Large intestine (tissue), 3 donors: ENCODE data around the gene RNF123. TPM values are rescaled to one million over a fixed set of nuclear protein-coding genes. Genes with fewer than 3 reads are reported as not detected.

Experiments used
- DNase-seq, 2 donors: peaks; one replicate each; pipeline versions ENCODE4 v3.0.0 to v3.0.0-alpha.2; 2013
- H3K27ac ChIP-seq: one replicate; pipeline ENCODE4 v1.5.1; 2013; ENCODE audit warnings: low read length
- H3K27me3 ChIP-seq: 2 replicates; pipeline ENCODE4 v1.6.1; 2013; ENCODE audit warnings: low read length; ENCODE audit not compliant: control insufficient read depth, insufficient read depth
- H3K36me3 ChIP-seq: 2 replicates; pipeline ENCODE4 v1.6.1; 2013; ENCODE audit warnings: low read length; ENCODE audit not compliant: control insufficient read depth, insufficient read depth
- H3K4me1 ChIP-seq: one replicate; pipeline ENCODE4 v1.6.1; 2013; ENCODE audit warnings: low read length; ENCODE audit not compliant: control insufficient read depth, insufficient read depth
- H3K4me3 ChIP-seq: one replicate; pipeline ENCODE4 v1.5.1; 2013; ENCODE audit warnings: low read length
- H3K9me3 ChIP-seq: one replicate; pipeline ENCODE4 v1.6.1; 2013; ENCODE audit warnings: mild to moderate bottlenecking, low read depth, low read length, moderate library complexity; ENCODE audit not compliant: control insufficient read depth
- WGBS: methylation state at CpG from one replicate; pipeline ENCODE4 v1.1.5; 2013; ENCODE audit warnings: low lambda C conversion rate; ENCODE audit not compliant: insufficient coverage; 5-methylcytosine and 5-hydroxymethylcytosine counted together
- polyA plus RNA-seq: library from polyadenylated mRNA; unstranded; fragments of 120-200 nt; gene quantifications from one replicate; pipeline ENCODE4 v1.2.1, GENCODE V29; 2013

RNF123 gene
- polyA plus RNA-seq, 1 donor = 35.6 TPM

DNA sequence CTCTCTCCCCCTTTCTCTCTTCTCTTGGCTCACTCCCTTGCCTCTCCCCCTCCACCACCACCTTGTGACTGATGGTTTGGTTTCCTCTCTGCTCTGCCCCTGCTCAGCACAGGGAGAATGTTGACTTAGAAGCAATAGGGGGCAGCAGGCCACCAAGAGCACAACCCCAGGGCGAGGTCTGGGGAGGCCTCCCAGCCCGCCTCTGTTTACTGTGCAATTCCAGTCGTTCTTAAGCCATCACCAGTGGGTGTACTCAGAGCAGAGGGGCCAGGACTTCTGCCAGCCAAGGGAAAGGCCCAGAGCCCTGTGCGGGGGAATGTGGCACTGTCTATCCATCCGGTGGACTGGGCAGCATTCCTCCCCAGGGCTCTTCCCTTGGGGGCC, 21.0 kb upstream of the RNF123 start:
- H3K36me3 ChIP-seq = no peaks in the 10 kb centered on the region
- no peaks in the 10 kb centered on the region for H3K27me3 ChIP-seq
- no peak overlapping the region for H3K27ac ChIP-seq
- peaks cover 2% of the 10 kb centered on the region for H3K9me3 ChIP-seq
- H3K4me3 ChIP-seq = no peak overlapping the region
- peak in 1 of 2 donors; percentile 34 for DNase-seq
- WGBS = no CpG with 5 or more reads among the region's 5 CpGs
- H3K4me1 ChIP-seq = peaks cover 17% of the 10 kb centered on the region

DNA sequence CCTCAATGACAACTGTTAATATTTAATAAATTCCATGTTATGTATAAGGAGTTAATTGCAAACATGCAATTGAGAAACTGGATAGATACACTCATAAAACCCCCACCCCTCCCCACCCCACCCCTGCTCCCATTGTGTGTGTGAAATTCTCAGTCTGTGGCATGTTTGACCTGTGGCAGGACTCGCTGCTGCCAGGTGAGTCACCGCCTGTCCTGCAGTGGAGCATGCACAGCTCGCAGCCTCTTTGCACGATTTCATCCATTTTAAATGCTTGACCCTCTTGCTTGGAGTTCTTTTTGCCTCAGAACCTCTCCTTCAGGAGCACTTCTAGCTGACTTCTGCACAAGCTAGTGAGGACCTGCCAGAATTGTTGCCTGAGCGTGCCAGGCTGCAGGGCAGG, 20.5 kb upstream of the RNF123 start:
- DNase-seq = no peak
- no CpG with 5 or more reads among the region's 5 CpGs for WGBS
- Histone ChIP-seq H3K36me3 (no peaks in the 10 kb centered on the region), H3K4me3 (no peak overlapping the region), H3K27me3 (no peaks in the 10 kb centered on the region), H3K27ac (no peak overlapping the region), H3K9me3 (peaks cover 5% of the 10 kb centered on the region), H3K4me1 (peaks cover 18% of the 10 kb centered on the region)

DNA sequence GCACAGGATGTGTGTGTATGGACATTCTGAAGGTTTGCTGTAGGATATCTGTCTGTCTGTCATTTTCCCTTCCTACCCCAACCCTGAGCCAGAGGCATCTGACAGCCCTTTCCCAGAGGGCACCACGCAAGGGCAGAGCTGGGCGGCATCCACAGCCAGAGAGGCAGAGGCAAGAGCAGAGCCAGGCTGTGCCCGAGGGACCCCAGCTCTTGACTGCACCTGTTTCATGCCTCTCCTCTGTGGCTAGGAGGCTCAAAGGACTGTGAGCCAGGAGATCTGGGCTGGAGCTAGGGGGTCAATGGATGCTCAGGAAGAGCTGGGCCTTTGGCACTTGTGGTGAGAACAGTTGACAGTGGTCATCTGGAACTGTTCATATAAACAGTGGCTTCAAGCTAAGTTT, 20.0 kb upstream of the RNF123 start:
- H3K4me1 ChIP-seq = peaks cover 18% of the 10 kb centered on the region
- H3K9me3 ChIP-seq = peaks cover 5% of the 10 kb centered on the region
- no peak overlapping the region for H3K27ac ChIP-seq
- no peak for DNase-seq
- no CpG with 5 or more reads among the region's 3 CpGs for WGBS
- H3K4me3 ChIP-seq = no peak overlapping the region
- H3K27me3 ChIP-seq = no peaks in the 10 kb centered on the region
- H3K36me3 ChIP-seq = no peaks in the 10 kb centered on the region

DNA sequence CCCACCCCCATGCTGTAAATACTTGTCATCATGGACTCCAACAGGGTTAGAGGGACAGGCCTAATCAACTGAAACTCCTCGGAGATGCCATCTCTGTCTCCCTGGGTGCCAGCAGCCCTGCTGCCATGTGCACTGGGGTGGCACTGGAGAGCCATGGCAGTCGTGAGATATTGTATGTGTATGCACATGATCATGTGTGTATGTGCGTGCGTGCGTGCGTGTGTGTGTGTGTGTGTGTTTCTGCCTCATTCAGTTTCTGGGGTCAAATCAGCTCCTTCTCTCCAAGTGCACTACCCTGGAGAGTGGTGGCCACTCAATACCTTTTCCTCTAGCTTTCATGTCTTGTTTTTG, 18.4 kb upstream of the RNF123 start:
- H3K27me3 ChIP-seq = no peaks in the 10 kb centered on the region
- H3K4me1 ChIP-seq = peaks cover 30% of the 10 kb centered on the region
- H3K27ac ChIP-seq = no peak overlapping the region
- H3K36me3 ChIP-seq = peaks cover 6% of the 10 kb centered on the region
- no CpG with 5 or more reads among the region's 6 CpGs for WGBS
- peaks cover 5% of the 10 kb centered on the region for H3K9me3 ChIP-seq
- no peak for DNase-seq
- no peak overlapping the region for H3K4me3 ChIP-seq

DNA sequence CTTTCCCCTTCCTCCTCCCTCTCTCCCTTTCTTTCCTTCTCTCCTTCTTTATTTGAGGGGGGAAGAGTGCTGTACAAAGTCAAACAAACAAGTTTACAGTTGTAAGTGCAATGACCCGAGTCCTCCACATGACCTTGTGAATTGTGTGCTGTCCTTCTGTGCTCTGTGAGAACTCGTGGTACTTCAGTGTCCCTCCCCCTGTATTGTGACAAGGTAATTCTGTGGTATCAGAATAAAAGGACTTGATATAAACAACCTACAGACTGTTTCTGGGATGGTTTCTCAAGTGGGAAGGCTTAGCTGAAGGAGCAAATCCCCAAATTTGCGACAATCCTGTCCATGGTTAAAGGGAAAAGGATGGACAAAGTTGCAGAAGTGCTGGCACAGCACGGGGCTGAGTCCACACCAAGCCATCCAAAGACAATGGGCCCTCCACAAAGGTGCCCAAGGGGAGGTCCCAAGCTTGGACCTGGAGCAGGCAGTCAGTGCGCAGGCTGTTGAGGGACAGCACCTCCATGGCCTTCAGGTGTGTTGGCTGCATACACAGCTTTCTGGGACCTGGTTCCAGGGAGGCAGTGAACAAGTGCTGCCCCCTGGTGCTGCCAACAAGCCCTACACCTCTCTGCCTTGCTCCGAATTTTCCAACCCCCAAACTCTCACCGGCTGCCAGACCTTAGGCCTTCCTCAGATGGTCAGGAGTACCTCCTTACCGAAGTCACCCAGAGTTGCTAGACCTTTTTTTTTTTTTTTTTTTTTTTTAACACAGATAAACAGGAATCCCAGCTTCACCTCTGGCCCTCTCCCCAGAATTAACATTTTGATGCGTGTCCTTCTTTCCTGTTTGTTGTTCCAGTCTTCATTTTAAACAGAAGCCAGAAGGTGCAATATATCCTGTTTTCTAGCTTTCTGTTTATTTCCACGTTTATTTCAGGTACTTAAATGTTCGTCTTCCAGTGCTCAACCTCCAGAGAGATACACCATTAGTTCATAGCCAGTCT, 17.8 kb upstream of the RNF123 start:
- WGBS = 16% methylated on average over 4 of the region's 11 CpGs
- DNase-seq = peak; percentile 63 to 64
- H3K9me3 ChIP-seq = peaks cover 5% of the 10 kb centered on the region
- H3K4me3 ChIP-seq = no peak overlapping the region
- peaks cover 32% of the 10 kb centered on the region for H3K4me1 ChIP-seq
- peaks cover 12% of the 10 kb centered on the region for H3K36me3 ChIP-seq
- H3K27ac ChIP-seq = no peak overlapping the region
- no peaks in the 10 kb centered on the region for H3K27me3 ChIP-seq

DNA sequence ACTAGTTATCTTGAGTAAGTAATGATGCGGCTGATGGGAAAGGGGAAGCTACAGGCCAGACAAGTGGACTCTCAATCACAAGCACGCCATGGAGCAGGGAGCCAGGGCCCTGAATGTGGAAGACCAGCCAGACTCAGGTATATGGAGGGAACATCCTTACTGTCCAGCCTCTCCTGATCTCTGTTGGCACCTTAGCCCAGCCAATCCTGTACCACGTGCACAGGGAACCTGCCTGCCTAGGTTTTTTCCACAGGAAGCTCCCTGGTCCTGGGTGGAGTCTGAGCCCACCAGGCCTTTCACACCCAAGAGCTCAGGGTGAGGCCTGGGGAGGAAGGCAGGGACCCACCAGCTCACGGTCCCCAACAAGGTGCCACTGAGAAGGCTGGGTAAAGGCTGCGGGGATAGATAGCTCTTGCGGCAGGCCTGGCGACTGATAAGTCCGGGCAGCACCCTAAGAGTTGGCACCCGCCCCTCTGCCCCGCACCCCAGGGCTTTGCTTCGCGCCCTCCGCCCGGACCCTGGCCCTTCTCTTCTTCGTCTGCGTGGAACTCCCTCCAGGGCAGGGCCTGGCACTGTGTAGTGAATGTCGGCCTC, 16.1 kb upstream of the RNF123 start:
- peak overlapping the region; percentile 79 for H3K4me3 ChIP-seq
- H3K4me1 ChIP-seq = peaks cover 24% of the 10 kb centered on the region
- DNase-seq = peak in 1 of 2 donors; percentile 28
- peaks cover 5% of the 10 kb centered on the region for H3K9me3 ChIP-seq
- H3K36me3 ChIP-seq = peaks cover 29% of the 10 kb centered on the region
- H3K27me3 ChIP-seq = no peaks in the 10 kb centered on the region
- H3K27ac ChIP-seq = peak overlapping the region; percentile 85
- no CpG with 5 or more reads among the region's 17 CpGs for WGBS

DNA sequence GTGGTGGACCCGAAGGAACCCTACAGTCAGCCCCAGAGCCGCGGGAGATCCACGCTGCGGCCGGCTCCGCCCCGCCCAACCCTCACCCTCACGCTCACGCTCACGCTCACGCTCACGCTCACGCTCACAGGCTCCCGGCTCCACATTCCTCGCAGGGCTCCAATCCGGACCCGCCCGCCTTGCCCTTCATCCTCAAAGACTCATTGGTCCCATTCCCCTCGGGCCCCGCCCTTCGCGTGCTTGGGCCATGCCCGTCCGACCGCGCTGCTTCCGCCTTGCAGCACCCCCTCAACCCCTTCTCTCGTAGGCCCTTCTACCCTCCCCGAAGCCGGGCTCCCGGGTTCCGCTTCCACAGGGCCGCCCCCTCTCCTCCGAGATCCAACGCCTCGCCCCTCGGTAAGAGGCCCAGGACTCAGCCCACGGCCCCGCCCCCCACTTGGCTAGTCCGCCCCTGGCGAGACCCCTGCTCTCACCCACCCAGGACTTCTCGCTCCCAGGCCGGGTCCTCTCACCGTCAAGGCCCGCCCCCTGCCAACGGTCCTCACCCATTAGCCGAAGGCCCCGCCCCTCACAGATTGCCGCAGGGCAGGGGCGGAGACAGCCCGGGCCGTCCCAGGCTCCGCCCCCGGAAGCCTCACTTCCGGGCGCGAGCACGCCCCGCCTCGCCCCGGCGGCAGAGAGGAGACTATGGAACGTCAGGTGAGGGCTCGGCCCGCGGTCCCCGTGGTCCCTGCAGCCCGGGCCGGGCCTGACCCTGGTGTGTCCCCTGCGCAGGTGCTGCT, 15.5 kb upstream of the RNF123 start, which contains the start of gene APEH:
APEH (plus strand) TSS at position 637 of the 782 bp plus-strand sequence; CDS start at position 688, 51 bp downstream.
- peak; percentile 98 to 99 for DNase-seq
- peaks cover 5% of the 10 kb centered on the region for H3K9me3 ChIP-seq
- no CpG with 5 or more reads among the region's 71 CpGs for WGBS

DNA sequence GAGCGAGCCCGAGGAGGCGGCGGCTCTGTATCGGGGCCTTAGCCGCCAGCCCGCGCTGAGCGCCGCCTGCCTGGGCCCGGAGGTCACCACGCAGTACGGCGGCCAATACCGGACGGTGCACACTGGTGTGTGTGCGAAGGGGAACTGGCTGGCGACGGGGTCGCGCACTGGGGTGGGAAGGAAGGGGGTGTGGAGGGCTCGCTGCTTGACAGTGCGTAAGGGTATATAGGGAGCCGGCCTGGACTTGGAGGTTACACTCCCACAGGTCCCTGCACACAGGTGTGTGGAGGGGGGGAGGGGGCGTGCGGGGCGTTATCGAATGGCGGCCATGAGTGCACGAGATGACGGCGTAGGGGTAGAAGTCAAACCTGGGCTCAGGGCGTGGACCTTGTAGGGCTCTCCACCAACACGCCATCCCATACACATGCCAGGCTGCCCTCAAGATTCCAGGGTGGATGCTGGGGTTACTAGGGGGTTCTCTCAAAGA, 14.8 kb upstream of the RNF123 start:
- H3K36me3 ChIP-seq = peaks cover 42% of the 10 kb centered on the region
- peak in 1 of 2 donors; percentile 29 for DNase-seq
- no CpG with 5 or more reads among the region's 34 CpGs for WGBS

More for the DNA sequence above, 15.5 kb upstream of the RNF123 start, which contains the start of gene APEH:
- Histone ChIP-seq H3K27ac (peak within 1 kb of the TSS; percentile 85), H3K27me3 (no peaks in the 10 kb centered on the region), H3K36me3 (peaks cover 36% of the 10 kb centered on the region), H3K4me3 (peak within 1 kb of the TSS; percentile 79), H3K4me1 (peaks cover 20% of the 10 kb centered on the region)

DNA sequence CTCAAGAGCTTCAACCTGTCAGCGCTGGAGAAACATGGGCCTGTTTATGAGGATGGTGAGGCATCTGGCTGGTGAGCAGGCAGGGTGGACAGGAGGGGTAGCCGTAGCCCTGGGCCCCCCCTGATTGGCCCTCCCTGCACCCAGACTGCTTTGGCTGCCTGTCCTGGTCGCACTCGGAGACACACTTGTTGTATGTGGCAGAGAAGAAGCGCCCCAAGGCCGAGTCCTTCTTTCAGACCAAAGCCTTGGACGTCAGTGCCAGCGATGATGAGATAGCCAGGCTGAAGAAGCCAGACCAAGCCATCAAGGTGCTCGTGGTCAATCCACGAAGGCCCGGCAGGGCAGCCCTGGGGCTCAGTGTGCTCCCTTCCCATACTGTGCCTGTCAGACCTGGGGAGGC, 13.4 kb upstream of the RNF123 start:
- Histone ChIP-seq H3K9me3 (peaks cover 5% of the 10 kb centered on the region), H3K36me3 (peaks cover 55% of the 10 kb centered on the region)
- no CpG with 5 or more reads among the region's 11 CpGs for WGBS

More for the DNA sequence above, 14.8 kb upstream of the RNF123 start:
- Histone ChIP-seq H3K9me3 (peaks cover 5% of the 10 kb centered on the region), H3K27ac (peak overlapping the region; percentile 85), H3K4me1 (peaks cover 20% of the 10 kb centered on the region), H3K4me3 (peak overlapping the region; percentile 79), H3K27me3 (no peaks in the 10 kb centered on the region)

More for the DNA sequence above, 13.4 kb upstream of the RNF123 start:
- Histone ChIP-seq H3K4me3 (no peak overlapping the region), H3K4me1 (peaks cover 20% of the 10 kb centered on the region), H3K27me3 (no peaks in the 10 kb centered on the region), H3K27ac (no peak overlapping the region)
- no peak for DNase-seq
